H1 (cell line): ENCODE results near the gene BCL11A. TPM values are rescaled to one million over a fixed set of nuclear protein-coding genes. Genes with fewer than 3 reads are reported as not detected.

ENCODE experiments used
- CTCF ChIA-PET: fragments of 300-600 bp; sonication (Branson Sonifier 250); formaldehyde crosslinking; loops from one replicate; lab custom pipeline; 2021; ENCODE audit not compliant: partially characterized antibody; lab: Charles Lee
- POLR2A ChIA-PET: fragments of 300-600 bp; sonication (Branson Sonifier 250); formaldehyde crosslinking; loops from one replicate; lab custom pipeline; 2021; ENCODE audit warnings: inconsistent platforms; ENCODE audit not compliant: partially characterized antibody; lab: Charles Lee
- DNase-seq, 2 experiments: peaks; one replicate each; pipeline versions ENCODE4 v3.0.0 to v3.0.0-alpha.2; 2010 to 2022; ENCODE audit warnings: low spot score in 2 of 2, low read depth in 1 of 2, mixed read lengths in 1 of 2
- FAIRE-seq: peaks from 2 replicates; lab custom pipeline; 2011; peaks lifted over from hg19 to GRCh38; lab: Jason Lieb, UNC
- H2AFZ ChIP-seq: 2 replicates; pipeline ENCODE4 v1.8.1; 2012; ENCODE audit warnings: low read length, inconsistent platforms
- H2AK5ac ChIP-seq: 2 replicates; pipeline ENCODE4 v1.6.1; 2013; ENCODE audit warnings: low read depth, low read length
- H2BK120ac ChIP-seq: replicated peaks from 2 replicates; pipeline ENCODE3; 2013; ENCODE audit warnings: low read depth, low read length, inconsistent platforms
- H2BK12ac ChIP-seq: 2 replicates; pipeline ENCODE4 v1.6.1; 2013; ENCODE audit warnings: low read depth, low read length
- H2BK15ac ChIP-seq: 2 replicates; pipeline ENCODE4 v1.6.1; 2013; ENCODE audit warnings: low read length
- H2BK20ac ChIP-seq: 2 replicates; pipeline ENCODE4 v1.6.1; 2013; ENCODE audit warnings: low read length
- H2BK5ac ChIP-seq: 2 replicates; pipeline ENCODE4 v1.6.1; 2013; ENCODE audit warnings: low read depth, low read length
- H3K14ac ChIP-seq: 2 replicates; pipeline ENCODE4 v1.6.1; 2013; ENCODE audit warnings: inconsistent platforms; ENCODE audit not compliant: insufficient read length
- H3K18ac ChIP-seq: 2 replicates; pipeline ENCODE4 v1.6.1; 2013; ENCODE audit warnings: low read length; ENCODE audit errors: extremely low read depth
- H3K23ac ChIP-seq: 2 replicates; pipeline ENCODE4 v1.6.1; 2013; ENCODE audit warnings: inconsistent platforms; ENCODE audit not compliant: insufficient read length
- H3K23me2 ChIP-seq: 2 replicates; pipeline ENCODE4 v1.6.1; 2013; ENCODE audit warnings: low read depth, low read length
- H3K27ac ChIP-seq: 2 replicates; pipeline ENCODE4 v1.6.1; 2011; ENCODE audit warnings: low read depth, low read length, inconsistent platforms
- H3K27me3 ChIP-seq, 4 experiments: replicated peaks in 1 of 4; 1 replicate in 1 of 4; 2 replicates in 3 of 4; pipeline versions ENCODE4 v1.6.1 to v1.8.1; 2011 to 2013; ENCODE audit warnings: low read length in 3 of 4, mild to moderate bottlenecking in 3 of 4, inconsistent platforms in 2 of 4, mixed read lengths in 2 of 4, moderate library complexity in 1 of 4; ENCODE audit not compliant: control insufficient read depth in 3 of 4, insufficient read depth in 3 of 4; ENCODE audit errors: extremely low read depth in 1 of 4
- H3K36me3 ChIP-seq, 4 experiments: 2 replicates each; pipeline versions ENCODE4 v1.6.1 to v1.8.1; 2011 to 2013; ENCODE audit warnings: mild to moderate bottlenecking in 4 of 4, low read length in 3 of 4, moderate library complexity in 2 of 4, control low read depth in 1 of 4, inconsistent platforms in 1 of 4; ENCODE audit not compliant: insufficient read depth in 4 of 4, control insufficient read depth in 2 of 4
- H3K4ac ChIP-seq: replicated peaks from 2 replicates; pipeline ENCODE3; 2013; ENCODE audit warnings: low read length, low read depth, mixed read lengths, inconsistent platforms; ENCODE audit not compliant: insufficient read length
- H3K4me1 ChIP-seq, 4 experiments: replicated peaks in 1 of 4; 1 replicate in 1 of 4; 2 replicates in 3 of 4; pipeline versions ENCODE4 v1.6.1 to v1.8.1; 2011 to 2013; ENCODE audit warnings: low read length in 3 of 4, inconsistent platforms in 2 of 4, mixed read lengths in 1 of 4; ENCODE audit not compliant: insufficient read depth in 4 of 4, control insufficient read depth in 3 of 4
- H3K4me2 ChIP-seq, 2 experiments: 2 replicates each; pipeline versions ENCODE4 v1.6.1 to v1.8.1; 2011 to 2013; ENCODE audit warnings: low read depth in 2 of 2, low read length in 2 of 2, control low read depth in 1 of 2, inconsistent platforms in 1 of 2, mild to moderate bottlenecking in 1 of 2; ENCODE audit not compliant: insufficient read depth in 1 of 2
- H3K4me3 ChIP-seq, 4 experiments: fragments of 200-600, 300-600 bp in 1 of 4; sonication (generic), shearing (Covaris generic), sonication (Bioruptor Twin) in 1 of 4; 2 replicates each; pipeline versions ENCODE4 v1.5.1 to v1.8.1; 2011 to 2016; ENCODE audit warnings: low read length in 4 of 4, low read depth in 3 of 4, control low read depth in 2 of 4, inconsistent platforms in 2 of 4, mild to moderate bottlenecking in 2 of 4, mixed read lengths in 1 of 4, moderate library complexity in 1 of 4; ENCODE audit not compliant: insufficient read depth in 2 of 4; ENCODE audit errors: extremely low read depth in 1 of 4
- H3K56ac ChIP-seq: replicated peaks from 2 replicates; pipeline ENCODE3; 2013; ENCODE audit warnings: low read depth, mild to moderate bottlenecking, mixed read lengths, low read length, inconsistent platforms; ENCODE audit not compliant: insufficient read length
- H3K79me1 ChIP-seq: 2 replicates; pipeline ENCODE4 v1.6.1; 2013; ENCODE audit warnings: low read depth, low read length, control low read depth
- H3K79me2 ChIP-seq, 2 experiments: 2 replicates each; pipeline versions ENCODE4 v1.6.1 to v1.8.1; 2012 to 2013; ENCODE audit warnings: low read length in 2 of 2, mild to moderate bottlenecking in 2 of 2, inconsistent platforms in 1 of 2; ENCODE audit not compliant: insufficient read depth in 2 of 2, control insufficient read depth in 1 of 2
- H3K9ac ChIP-seq, 4 experiments: replicated peaks in 1 of 4; 1 replicate in 1 of 4; 2 replicates in 3 of 4; pipeline versions ENCODE4 v1.6.1 to v1.8.1; 2011 to 2013; ENCODE audit warnings: low read depth in 3 of 4, low read length in 3 of 4, control low read depth in 2 of 4, mild to moderate bottlenecking in 2 of 4, moderate library complexity in 2 of 4, inconsistent platforms in 1 of 4; ENCODE audit errors: extremely low read depth in 1 of 4
- H3K9me3 ChIP-seq, 2 experiments: 2 replicates each; pipeline versions ENCODE4 v1.6.1 to v1.8.1; 2012 to 2013; ENCODE audit warnings: mild to moderate bottlenecking in 2 of 2, moderate library complexity in 2 of 2, control low read depth in 1 of 2, inconsistent platforms in 1 of 2, low read depth in 1 of 2, low read length in 1 of 2, mixed read lengths in 1 of 2; ENCODE audit not compliant: insufficient read depth in 2 of 2
- H4K20me1 ChIP-seq, 2 experiments: replicated peaks in 1 of 2; 2 replicates each; pipeline versions ENCODE3 to v1.8.1; 2011 to 2013; ENCODE audit warnings: inconsistent platforms in 2 of 2, low read length in 2 of 2, mild to moderate bottlenecking in 1 of 2; ENCODE audit not compliant: insufficient read depth in 2 of 2, control insufficient read depth in 1 of 2
- H4K5ac ChIP-seq: 2 replicates; pipeline ENCODE4 v1.6.1; 2013; ENCODE audit warnings: low read length, low read depth, mixed read lengths, inconsistent platforms; ENCODE audit not compliant: insufficient read length
- H4K8ac ChIP-seq: 2 replicates; pipeline ENCODE4 v1.8.0; 2013; ENCODE audit warnings: mild to moderate bottlenecking, moderate library complexity, low read length, inconsistent platforms; ENCODE audit not compliant: insufficient read depth; ENCODE audit errors: extremely low read depth
- H4K91ac ChIP-seq: replicated peaks from 2 replicates; pipeline ENCODE3; 2013; ENCODE audit warnings: low read length, mixed read lengths, inconsistent platforms; ENCODE audit not compliant: insufficient read length
- BRCA1 ChIP-seq: IDR thresholded peaks from 2 replicates; pipeline ENCODE4 v1.6.1; 2012; ENCODE audit warnings: low read depth, low read length, improper control_type of control experiment
- CREB1 ChIP-seq: IDR thresholded peaks from 2 replicates; pipeline ENCODE4 v1.6.1; 2012; ENCODE audit warnings: inconsistent platforms
- CTBP2 ChIP-seq: IDR thresholded peaks from 2 replicates; pipeline ENCODE4 v1.7.0; 2011; ENCODE audit warnings: borderline replicate concordance, mild to moderate bottlenecking, moderate library complexity, mixed read lengths, low read length; ENCODE audit not compliant: insufficient read depth, insufficient read length
- JUN ChIP-seq: IDR thresholded peaks from 2 replicates; pipeline ENCODE4 v1.6.1; 2011; ENCODE audit warnings: low read depth, mild to moderate bottlenecking, improper control_type of control experiment, low read length
- JUND ChIP-seq: IDR thresholded peaks from 2 replicates; pipeline ENCODE4 v1.6.1; 2011; ENCODE audit warnings: mild to moderate bottlenecking, improper control_type of control experiment, low read length
- KDM4A ChIP-seq: IDR thresholded peaks from one replicate; pipeline ENCODE4 v1.7.1; 2012; ENCODE audit warnings: low read depth, mild to moderate bottlenecking, moderate library complexity, low read length, inconsistent platforms; ENCODE audit not compliant: severe bottlenecking
- PHF8 ChIP-seq: fragments of 200-600 bp; sonication (generic); conservative IDR thresholded peaks from 2 replicates; pipeline ENCODE4 v1.7.1; 2012; ENCODE audit warnings: low read depth, mild to moderate bottlenecking, inconsistent platforms, low read length, moderate library complexity
- POLR2AphosphoS5 ChIP-seq: IDR thresholded peaks from 2 replicates; pipeline ENCODE4 v1.6.1; 2011; ENCODE audit warnings: low read depth, low read length
- POU5F1 ChIP-seq: IDR thresholded peaks from 2 replicates; pipeline ENCODE4 v1.6.1; 2011; ENCODE audit warnings: low read depth, mild to moderate bottlenecking, low read length, moderate library complexity
- TAF1 ChIP-seq: IDR thresholded peaks from 2 replicates; pipeline ENCODE4 v1.6.1; 2011; ENCODE audit warnings: mild to moderate bottlenecking, low read depth, low read length
- TAF7 ChIP-seq: optimal IDR thresholded peaks from 2 replicates; pipeline ENCODE3; 2011; ENCODE audit warnings: low read depth, mild to moderate bottlenecking, inconsistent platforms, low read length, moderate library complexity, borderline replicate concordance
- TEAD4 ChIP-seq: IDR thresholded peaks from 2 replicates; pipeline ENCODE4 v1.6.1; 2012; ENCODE audit warnings: low read depth, low read length, inconsistent platforms, mixed read lengths
- USF2 ChIP-seq: IDR thresholded peaks from 2 replicates; pipeline ENCODE4 v1.6.1; 2011; ENCODE audit warnings: low read length, improper control_type of control experiment
- WGBS, 2 experiments: shearing (Covaris generic) in 1 of 2; methylation state at CpG; one replicate each; pipeline versions ENCODE4 v1.1.6 to v1.1.7; 2013 to 2015; ENCODE audit warnings: low lambda C conversion rate in 2 of 2, mixed read lengths in 2 of 2, inconsistent platforms in 1 of 2, low coverage in 1 of 2, missing lambda C conversion rate in 1 of 2; ENCODE audit not compliant: insufficient replicate concordance in 2 of 2, insufficient coverage in 1 of 2, insufficient read length in 1 of 2; ENCODE audit errors: extremely low coverage in 1 of 2, missing lambda C conversion rate in 1 of 2; 5-methylcytosine and 5-hydroxymethylcytosine counted together
- polyA plus RNA-seq, 7 experiments: library from polyadenylated mRNA; depleted of rRNA in 3 of 7; stranded (reverse) in 5 of 7; unstranded in 2 of 7; fragments of >200 nt in 5 of 7; fragments of 200-250 nt in 2 of 7; gene quantifications; 1 replicate in 5 of 7; 2 replicates in 1 of 7; 4 replicates in 1 of 7; pipeline versions ENCODE4 v1.2.1 to v1.2.3, GENCODE V29; 2011 to 2013; ENCODE audit warnings: missing spikeins in 2 of 7, mixed read lengths in 2 of 7
- total RNA-seq: library from RNA; stranded (reverse); fragmentation: NEBNext Ultra II Directional; extraction: Animal tissue kit (Norgen Biotek cat#: 25700); gene quantifications from 2 replicates; pipeline ENCODE4 v1.2.1, GENCODE V29; 2021

The BCL11A gene
- total and polyA plus RNA-seq, 2 of the 8 experiments (the other 6 are each of a cell fraction or from before 2014, with no cell fraction given) = 11.9 to 59.3 TPM

DNA sequence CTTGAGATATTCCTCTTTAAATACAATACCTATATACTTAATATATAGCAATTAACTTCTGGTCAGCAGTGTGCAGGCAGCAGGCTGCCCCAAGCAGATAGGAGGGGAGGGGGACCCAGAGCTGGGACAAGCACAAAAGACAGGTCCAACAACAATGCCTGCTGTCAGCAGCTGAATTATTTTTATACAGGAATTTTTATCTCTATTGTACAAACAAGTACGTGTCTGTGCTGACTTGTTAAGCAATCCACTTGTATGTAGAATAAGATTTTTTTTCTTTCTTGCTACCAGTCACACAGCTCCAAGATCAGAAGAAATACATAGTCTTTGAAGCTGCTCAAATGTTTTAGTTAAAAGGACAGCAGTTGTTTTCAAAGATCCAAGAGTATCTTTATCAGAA is 16.7 kb downstream of the BCL11A start:
- peaks cover 17 to 47% (median 38%) of the 10 kb centered on the region in 4 experiments for H3K4me1 ChIP-seq
- CTCF ChIA-PET = interaction anchor here (0.6 to 3.9 kb wide), 3 partner anchors 9 to 129 kb away, joined by 3 to 11 read pairs (median 4); no protein-coding TSS in a partner anchor

More for the DNA sequence above, 16.7 kb downstream of the BCL11A start:
- Histone ChIP-seq H2BK15ac (no peak overlapping the region), H4K5ac (no peak overlapping the region), H2BK120ac (no peak overlapping the region), H3K4me2 (no peak overlapping the region), H3K14ac (no peak overlapping the region), H3K79me2 (peaks cover 6 to 100% of the 10 kb centered on the region in 2 experiments), H2AFZ (no peak overlapping the region), H3K9ac (no peak overlapping the region), H3K9me3 (no peaks in the 10 kb centered on the region), H4K91ac (no peak overlapping the region), H3K56ac (no peak overlapping the region), H2BK12ac (no peak overlapping the region), H2BK20ac (no peak overlapping the region), H2BK5ac (no peak overlapping the region), H3K4me3 (no peak overlapping the region), H3K79me1 (peaks cover 9% of the 10 kb centered on the region; the same call in 1 of the 2 replicates), H3K27me3 (peaks cover 0 to 1% (median 0%) of the 10 kb centered on the region in 4 experiments; a peak in 1 of 7 replicates), H3K36me3 (peaks cover 0 to 27% (median 1%) of the 10 kb centered on the region in 4 experiments; a peak in 4 of 8 replicates), H3K27ac (no peak overlapping the region), H3K18ac (no peak overlapping the region), H2AK5ac (no peak overlapping the region), H4K8ac (no peak overlapping the region), H3K23ac (no peak overlapping the region), H3K23me2 (no peaks in the 10 kb centered on the region), H4K20me1 (peaks cover 12 to 21% of the 10 kb centered on the region in 2 experiments), H3K4ac (no peak overlapping the region)
- TF ChIP-seq JUND (no peak), CTBP2 (no peak), CREB1 (no peak), TAF7 (no peak), POLR2AphosphoS5 (no peak), KDM4A (no peak), PHF8 (no peak), TEAD4 (no peak), USF2 (no peak), JUN (no peak), POU5F1 (no peak), TAF1 (no peak), BRCA1 (no peak)
- WGBS, 2 experiments = 74% methylated on average over 1 of the region's 1 CpG; no CpG with 5 or more reads in 1 of the 2 experiments
- DNase-seq (no peak), FAIRE-seq (no peak)
- POLR2A ChIA-PET = interaction anchor here (1.0 to 4.7 kb wide), 4 partner anchors 7 to 48 kb away, joined by 3 to 31 read pairs (median 4); no protein-coding TSS in a partner anchor
